ENCODE data around the gene ASB9.
A peak's percentile ranks its signal among the peaks of the same experiment; 100 is the strongest.

ASB9 gene

DNA sequence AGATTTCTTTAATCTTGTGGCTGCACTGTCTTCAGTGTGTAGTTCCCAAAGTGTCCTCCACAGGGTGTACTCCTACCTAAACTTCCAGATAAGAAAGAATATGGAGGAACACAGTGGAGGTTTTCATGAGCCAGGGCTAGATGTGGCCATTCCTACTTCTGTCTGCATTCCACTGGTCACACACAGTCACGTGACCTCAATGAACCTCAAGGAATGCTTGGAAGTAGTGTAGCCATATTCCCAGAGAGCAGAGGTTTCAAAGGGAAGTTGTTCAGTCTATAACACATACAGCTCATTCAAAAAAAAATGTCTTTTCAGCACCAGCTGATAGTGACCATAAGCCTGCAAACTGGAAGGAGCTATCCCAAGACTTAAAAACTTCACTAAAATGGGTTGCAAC is 53.6 kb downstream of the ASB9 start:
- no peaks in the 10 kb centered on the region for H3K27me3 ChIP-seq (replicated peaks; ENCODE audit: control insufficient read depth, insufficient read depth, low read length, poor library complexity, severe bottlenecking)
- no peaks in the 10 kb centered on the region for H3K9me3 ChIP-seq (ENCODE audit: control insufficient read depth, low read length)
- H3K36me3 ChIP-seq (ENCODE audit: control insufficient read depth, insufficient read depth, low read length) = no peaks in the 10 kb centered on the region
- H3K4me3 ChIP-seq (ENCODE audit: insufficient read depth, low read depth, low read length, poor library complexity, severe bottlenecking) = no peak overlapping the region
- no peaks in the 10 kb centered on the region for H3K4me1 ChIP-seq (ENCODE audit: control insufficient read depth, insufficient read depth, low read length, poor library complexity, severe bottlenecking)
- H3K27ac ChIP-seq (ENCODE audit: insufficient read depth, low read length, poor library complexity, severe bottlenecking) = no peak overlapping the region
- no peak for DNase-seq

DNA sequence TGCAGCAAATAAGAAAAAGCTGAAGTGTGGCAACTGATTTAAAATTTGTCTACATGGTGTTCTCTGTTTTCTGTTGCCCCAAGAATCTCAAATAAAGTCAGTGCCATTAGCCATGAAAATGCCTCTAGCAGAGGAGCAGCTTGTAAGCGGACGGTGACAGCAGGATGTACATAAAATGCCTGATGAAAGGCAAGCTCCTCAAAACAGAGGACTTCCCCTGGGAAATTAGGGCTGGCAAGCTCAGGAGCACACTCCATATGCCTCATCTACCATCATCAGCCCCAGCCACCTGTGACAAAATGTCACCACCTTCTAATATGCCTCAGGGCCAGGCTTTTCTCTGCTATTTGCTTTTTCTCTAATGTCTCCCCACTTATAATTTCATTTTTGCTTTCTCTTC is 54.5 kb downstream of the ASB9 start:
- Histone ChIP-seq H3K27ac (ENCODE audit: insufficient read depth, low read length, poor library complexity, severe bottlenecking) (no peak overlapping the region), H3K27me3 (replicated peaks; ENCODE audit: control insufficient read depth, insufficient read depth, low read length, poor library complexity, severe bottlenecking) (no peaks in the 10 kb centered on the region), H3K4me3 (ENCODE audit: insufficient read depth, low read depth, low read length, poor library complexity, severe bottlenecking) (no peak overlapping the region), H3K4me1 (ENCODE audit: control insufficient read depth, insufficient read depth, low read length, poor library complexity, severe bottlenecking) (no peaks in the 10 kb centered on the region), H3K9me3 (ENCODE audit: control insufficient read depth, low read length) (no peaks in the 10 kb centered on the region), H3K36me3 (ENCODE audit: control insufficient read depth, insufficient read depth, low read length) (no peaks in the 10 kb centered on the region)
- DNase-seq = no peak

GRCh38 chrX:15214588-15214987 is 55.3 kb downstream of the ASB9 start:
- H3K4me1 ChIP-seq (ENCODE audit: control insufficient read depth, insufficient read depth, low read length, poor library complexity, severe bottlenecking) = no peaks in the 10 kb centered on the region
- H3K9me3 ChIP-seq (ENCODE audit: control insufficient read depth, low read length) = no peaks in the 10 kb centered on the region
- H3K36me3 ChIP-seq (ENCODE audit: control insufficient read depth, insufficient read depth, low read length) = no peaks in the 10 kb centered on the region
- no peak overlapping the region for H3K27ac ChIP-seq (ENCODE audit: insufficient read depth, low read length, poor library complexity, severe bottlenecking)
- no peak overlapping the region for H3K4me3 ChIP-seq (ENCODE audit: insufficient read depth, low read depth, low read length, poor library complexity, severe bottlenecking)
- DNase-seq = no peak
- H3K27me3 ChIP-seq (replicated peaks; ENCODE audit: control insufficient read depth, insufficient read depth, low read length, poor library complexity, severe bottlenecking) = no peaks in the 10 kb centered on the region

DNA sequence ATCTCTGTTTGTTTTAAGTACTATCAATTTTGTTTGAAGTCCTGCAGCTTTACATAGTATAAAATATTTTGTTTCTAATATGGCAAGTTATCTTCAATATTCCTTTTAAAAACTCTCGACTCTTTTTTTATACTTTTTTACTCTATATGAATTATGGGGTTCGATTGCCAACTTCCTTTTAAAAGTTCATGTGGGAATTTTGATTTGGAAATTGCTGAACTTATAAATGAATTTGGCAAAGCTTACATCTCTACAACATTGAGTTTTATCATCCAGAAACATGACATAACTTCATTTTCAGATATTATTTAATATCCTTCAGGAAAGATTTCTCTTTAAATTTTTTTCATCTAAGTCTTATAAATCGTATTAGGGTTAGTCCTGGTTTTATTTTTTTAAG is 60.8 kb downstream of the ASB9 start:
- no peaks in the 10 kb centered on the region for H3K4me1 ChIP-seq (ENCODE audit: control insufficient read depth, insufficient read depth, low read length, poor library complexity, severe bottlenecking)
- no peak for DNase-seq

GRCh38 chrX:15207994-15208393 is 61.9 kb downstream of the ASB9 start:
- Histone ChIP-seq H3K27me3 (replicated peaks; ENCODE audit: control insufficient read depth, insufficient read depth, low read length, poor library complexity, severe bottlenecking) (no peaks in the 10 kb centered on the region), H3K36me3 (ENCODE audit: control insufficient read depth, insufficient read depth, low read length) (no peaks in the 10 kb centered on the region), H3K4me1 (ENCODE audit: control insufficient read depth, insufficient read depth, low read length, poor library complexity, severe bottlenecking) (peaks cover 5% of the 10 kb centered on the region), H3K27ac (ENCODE audit: insufficient read depth, low read length, poor library complexity, severe bottlenecking) (no peak overlapping the region), H3K9me3 (ENCODE audit: control insufficient read depth, low read length) (no peaks in the 10 kb centered on the region), H3K4me3 (ENCODE audit: insufficient read depth, low read depth, low read length, poor library complexity, severe bottlenecking) (no peak overlapping the region)
- no peak for DNase-seq

More for the DNA sequence above, 60.8 kb downstream of the ASB9 start:
- H3K27me3 ChIP-seq (replicated peaks; ENCODE audit: control insufficient read depth, insufficient read depth, low read length, poor library complexity, severe bottlenecking) = no peaks in the 10 kb centered on the region
- no peaks in the 10 kb centered on the region for H3K36me3 ChIP-seq (ENCODE audit: control insufficient read depth, insufficient read depth, low read length)
- H3K9me3 ChIP-seq (ENCODE audit: control insufficient read depth, low read length) = no peaks in the 10 kb centered on the region
- no peak overlapping the region for H3K27ac ChIP-seq (ENCODE audit: insufficient read depth, low read length, poor library complexity, severe bottlenecking)
- no peak overlapping the region for H3K4me3 ChIP-seq (ENCODE audit: insufficient read depth, low read depth, low read length, poor library complexity, severe bottlenecking)

DNA sequence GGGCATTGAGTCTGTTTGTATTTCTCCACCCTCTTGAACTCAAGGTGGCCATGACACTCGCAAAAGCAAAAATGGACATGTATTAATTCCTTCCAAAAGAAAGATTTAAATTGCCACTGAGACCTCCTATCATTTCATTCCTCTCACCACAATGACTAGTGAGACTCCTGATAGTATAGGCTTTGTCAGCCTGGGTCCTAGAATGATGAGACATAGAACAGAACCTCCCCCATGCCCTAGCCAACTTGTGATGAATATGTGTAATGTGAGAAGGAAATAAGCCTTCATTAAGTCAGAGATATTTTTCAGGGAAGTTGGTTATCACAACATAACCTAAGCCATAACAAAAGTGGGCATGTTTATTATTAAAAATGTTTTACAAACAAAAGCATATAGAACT is 62.5 kb downstream of the ASB9 start:
- H3K4me1 ChIP-seq (ENCODE audit: control insufficient read depth, insufficient read depth, low read length, poor library complexity, severe bottlenecking) = peaks cover 8% of the 10 kb centered on the region
- H3K9me3 ChIP-seq (ENCODE audit: control insufficient read depth, low read length) = no peaks in the 10 kb centered on the region
- H3K27ac ChIP-seq (ENCODE audit: insufficient read depth, low read length, poor library complexity, severe bottlenecking) = no peak overlapping the region
- H3K4me3 ChIP-seq (ENCODE audit: insufficient read depth, low read depth, low read length, poor library complexity, severe bottlenecking) = no peak overlapping the region
- H3K36me3 ChIP-seq (ENCODE audit: control insufficient read depth, insufficient read depth, low read length) = no peaks in the 10 kb centered on the region
- no peaks in the 10 kb centered on the region for H3K27me3 ChIP-seq (replicated peaks; ENCODE audit: control insufficient read depth, insufficient read depth, low read length, poor library complexity, severe bottlenecking)
- DNase-seq = no peak

GRCh38 chrX:15206306-15206705 is 63.6 kb downstream of the ASB9 start:
- Histone ChIP-seq H3K4me3 (ENCODE audit: insufficient read depth, low read depth, low read length, poor library complexity, severe bottlenecking) (no peak overlapping the region), H3K4me1 (ENCODE audit: control insufficient read depth, insufficient read depth, low read length, poor library complexity, severe bottlenecking) (peaks cover 9% of the 10 kb centered on the region), H3K27ac (ENCODE audit: insufficient read depth, low read length, poor library complexity, severe bottlenecking) (no peak overlapping the region), H3K9me3 (ENCODE audit: control insufficient read depth, low read length) (no peaks in the 10 kb centered on the region), H3K27me3 (replicated peaks; ENCODE audit: control insufficient read depth, insufficient read depth, low read length, poor library complexity, severe bottlenecking) (no peaks in the 10 kb centered on the region), H3K36me3 (ENCODE audit: control insufficient read depth, insufficient read depth, low read length) (no peaks in the 10 kb centered on the region)
- no peak for DNase-seq

- DNase-seq = no peak
- Histone ChIP-seq H3K27ac (ENCODE audit: insufficient read depth, low read length, poor library complexity, severe bottlenecking) (peak overlapping the region; percentile 42), H3K36me3 (ENCODE audit: control insufficient read depth, insufficient read depth, low read length) (no peaks in the 10 kb centered on the region), H3K9me3 (ENCODE audit: control insufficient read depth, low read length) (no peaks in the 10 kb centered on the region), H3K4me3 (ENCODE audit: insufficient read depth, low read depth, low read length, poor library complexity, severe bottlenecking) (no peak overlapping the region), H3K27me3 (replicated peaks; ENCODE audit: control insufficient read depth, insufficient read depth, low read length, poor library complexity, severe bottlenecking) (no peaks in the 10 kb centered on the region), H3K4me1 (ENCODE audit: control insufficient read depth, insufficient read depth, low read length, poor library complexity, severe bottlenecking) (peaks cover 9% of the 10 kb centered on the region)
Observed at GRCh38 chrX:15204130-15204751, 65.6 kb downstream of the ASB9 start.

DNA sequence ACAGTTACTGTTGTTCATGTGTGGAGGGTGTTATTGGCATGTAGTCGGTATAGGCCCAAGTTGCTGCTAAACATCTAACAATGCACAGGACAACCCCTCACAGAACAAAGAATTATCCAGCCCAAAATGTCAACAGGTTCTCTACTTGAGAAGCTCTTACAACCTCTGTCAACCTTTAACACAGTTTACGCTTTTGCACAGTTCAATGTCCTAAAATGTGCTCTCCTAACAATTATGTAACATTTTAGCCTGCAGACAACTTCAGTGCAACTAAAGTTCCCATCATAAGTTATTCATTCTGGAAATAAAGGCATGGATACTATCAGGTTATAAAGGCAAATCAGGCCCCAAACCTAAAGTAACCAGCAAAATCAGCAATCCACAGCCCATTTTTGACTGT is 66.2 kb downstream of the ASB9 start:
- Histone ChIP-seq H3K4me3 (ENCODE audit: insufficient read depth, low read depth, low read length, poor library complexity, severe bottlenecking) (no peak overlapping the region), H3K27ac (ENCODE audit: insufficient read depth, low read length, poor library complexity, severe bottlenecking) (peak overlapping the region; percentile 42), H3K36me3 (ENCODE audit: control insufficient read depth, insufficient read depth, low read length) (no peaks in the 10 kb centered on the region), H3K9me3 (ENCODE audit: control insufficient read depth, low read length) (no peaks in the 10 kb centered on the region), H3K27me3 (replicated peaks; ENCODE audit: control insufficient read depth, insufficient read depth, low read length, poor library complexity, severe bottlenecking) (no peaks in the 10 kb centered on the region), H3K4me1 (ENCODE audit: control insufficient read depth, insufficient read depth, low read length, poor library complexity, severe bottlenecking) (peaks cover 9% of the 10 kb centered on the region)
- DNase-seq = no peak

DNA sequence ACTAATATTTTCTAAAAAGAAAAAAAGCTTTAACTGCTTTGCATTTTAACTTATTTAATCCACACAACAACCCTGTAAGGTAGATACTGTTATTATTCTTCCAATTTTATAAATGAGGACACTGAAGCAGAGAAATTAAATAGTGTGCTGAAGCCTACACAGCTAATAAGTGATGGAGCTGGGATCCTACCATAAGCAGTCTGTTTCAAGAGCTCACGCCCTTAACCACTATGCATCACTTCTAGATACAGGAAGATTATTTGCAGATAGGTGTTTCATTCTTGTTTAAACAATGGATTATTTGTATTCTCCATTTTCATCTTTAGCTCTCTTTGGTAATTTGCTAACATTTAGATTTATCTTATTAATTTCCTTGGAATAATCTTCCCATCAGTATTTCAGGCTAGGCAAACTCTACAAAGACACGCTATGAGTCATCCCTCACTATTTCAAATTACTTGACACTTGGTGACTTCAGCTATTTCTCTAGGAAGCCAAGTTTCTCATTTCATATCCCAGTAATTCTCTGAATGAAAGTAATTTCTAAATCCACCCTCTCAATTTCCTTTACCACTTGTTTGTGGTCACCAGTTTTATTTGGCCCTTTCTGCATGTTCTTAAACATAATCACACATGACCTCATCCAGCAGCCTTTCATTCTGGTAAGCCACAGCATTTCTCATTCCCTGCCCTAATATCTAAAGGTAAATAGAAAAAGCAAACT is 67.3 kb downstream of the ASB9 start:
- no peak for DNase-seq

More for the DNA sequence above, 67.3 kb downstream of the ASB9 start:
- no peaks in the 10 kb centered on the region for H3K27me3 ChIP-seq (replicated peaks; ENCODE audit: control insufficient read depth, insufficient read depth, low read length, poor library complexity, severe bottlenecking)
- no peak overlapping the region for H3K27ac ChIP-seq (ENCODE audit: insufficient read depth, low read length, poor library complexity, severe bottlenecking)
- no peaks in the 10 kb centered on the region for H3K36me3 ChIP-seq (ENCODE audit: control insufficient read depth, insufficient read depth, low read length)
- H3K4me3 ChIP-seq (ENCODE audit: insufficient read depth, low read depth, low read length, poor library complexity, severe bottlenecking) = no peak overlapping the region
- no peaks in the 10 kb centered on the region for H3K9me3 ChIP-seq (ENCODE audit: control insufficient read depth, low read length)
- peaks cover 9% of the 10 kb centered on the region for H3K4me1 ChIP-seq (ENCODE audit: control insufficient read depth, insufficient read depth, low read length, poor library complexity, severe bottlenecking)
